PC-3 (cell line): ENCODE measurements around the gene ITGAV. TPM values are rescaled to one million over a fixed set of nuclear protein-coding genes. Genes with fewer than 3 reads are reported as not detected.

Source experiments
- ATAC-seq: fragments of 200-7000 bp; cut with Tn5 transposase; 2 replicates; pipeline ENCODE4 v1.9.1; 2020; ENCODE audit warnings: mild to moderate bottlenecking, moderate library complexity
- BruUV-seq: library from RNA; stranded (reverse); fragments of 400-500 nt; replicated peaks from 2 replicates; lab custom pipeline; 2021; lab: Mats Ljungman, UMichigan
- CTCF ChIA-PET: fragments of 300-600 bp; sonication (Branson Sonifier 250); formaldehyde crosslinking; loops from one replicate; lab custom pipeline; 2022; ENCODE audit warnings: antibody characterized with exemption; lab: Charles Lee
- POLR2A ChIA-PET: fragments of 300-600 bp; sonication (Branson Sonifier 250); formaldehyde crosslinking; loops from one replicate; lab custom pipeline; 2022; ENCODE audit warnings: antibody characterized with exemption; ENCODE audit not compliant: unreplicated experiment; lab: Charles Lee
- DNase-seq: peaks from one replicate; pipeline ENCODE4 v3.0.0-alpha.2; 2015
- H2AFZ ChIP-seq: fragments of 300-600 bp; sonication (generic); 2 replicates; pipeline ENCODE4 v1.6.0; 2016; ENCODE audit warnings: antibody characterized with exemption, low read length
- H3F3A ChIP-seq: fragments of 300-600 bp; sonication (generic); one replicate; pipeline ENCODE4 v1.6.0; 2017; ENCODE audit warnings: antibody characterized with exemption, low read length, control low read depth, mild to moderate bottlenecking; ENCODE audit not compliant: unreplicated experiment
- H3K27ac ChIP-seq: fragments of 300-600 bp; sonication (generic); 2 replicates; pipeline ENCODE4 v1.5.1; 2016; ENCODE audit warnings: mild to moderate bottlenecking, low read length
- H3K27me3 ChIP-seq: fragments of 300-600 bp; sonication (generic); 2 replicates; pipeline ENCODE4 v1.6.1; 2016; ENCODE audit warnings: low read length, mixed read lengths
- H3K36me3 ChIP-seq: fragments of 300-600 bp; sonication (generic); 2 replicates; pipeline ENCODE4 v1.6.1; 2016; ENCODE audit warnings: low read depth, mixed run types, low read length, mixed read lengths
- H3K4me1 ChIP-seq: fragments of 300-600 bp; sonication (generic); 2 replicates; pipeline ENCODE4 v1.5.1; 2016; ENCODE audit warnings: low read length; ENCODE audit not compliant: insufficient read depth
- H3K4me2 ChIP-seq: fragments of 300-600 bp; sonication (generic); 2 replicates; pipeline ENCODE4 v1.6.0; 2016; ENCODE audit warnings: low read length
- H3K4me3 ChIP-seq: fragments of 300-600 bp; sonication (generic); 2 replicates; pipeline ENCODE4 v1.5.1; 2016; ENCODE audit warnings: mild to moderate bottlenecking, low read length, mixed read lengths
- H3K79me2 ChIP-seq: fragments of 300-600 bp; sonication (generic); 2 replicates; pipeline ENCODE4 v1.6.1; 2017; ENCODE audit warnings: low read length, mixed read lengths
- H3K9ac ChIP-seq: fragments of 300-600 bp; sonication (generic); 2 replicates; pipeline ENCODE4 v1.6.0; 2016; ENCODE audit warnings: mild to moderate bottlenecking, low read length
- H3K9me2 ChIP-seq: fragments of 300-600 bp; sonication (generic); replicated peaks from 2 replicates; pipeline ENCODE4 v1.6.1; 2016; ENCODE audit warnings: mixed run types, low read length, mixed read lengths
- H3K9me3 ChIP-seq: fragments of 300-600 bp; sonication (generic); 2 replicates; pipeline ENCODE4 v1.6.1; 2016; ENCODE audit warnings: low read length, mixed read lengths
- H4K20me1 ChIP-seq: fragments of 300-600 bp; sonication (generic); 2 replicates; pipeline ENCODE4 v1.6.1; 2016; ENCODE audit warnings: low read length, mixed read lengths
- CTCF ChIP-seq: fragments of 300-600 bp; sonication (generic); conservative IDR thresholded peaks from 2 replicates; pipeline ENCODE4 v1.5.1; 2017; ENCODE audit warnings: antibody characterized with exemption, low read depth, mild to moderate bottlenecking, low read length
- EZH2 ChIP-seq: fragments of 300-600 bp; sonication (generic); IDR thresholded peaks from one replicate; pipeline ENCODE4 v1.6.1; 2017; ENCODE audit warnings: antibody characterized with exemption, mild to moderate bottlenecking, low read length; ENCODE audit not compliant: unreplicated experiment
- EZH2phosphoT487 ChIP-seq: fragments of 300-600 bp; sonication (generic); IDR thresholded peaks from 2 replicates; pipeline ENCODE4 v1.6.1; 2018; ENCODE audit warnings: mild to moderate bottlenecking, antibody characterized with exemption, low read length, borderline replicate concordance
- intact Hi-C: fragments of 100-400 bp; cut with micrococcal nuclease; formaldehyde crosslinking; loops from 2 replicates; pipeline ENCODE4 v1.9.0; 2023
- total RNA-seq: library from RNA; depleted of rRNA; stranded (reverse); fragments of >200 nt; gene quantifications from 2 replicates; pipeline ENCODE4 v1.2.3, GENCODE V29; 2014

The ITGAV gene
- total RNA-seq, 1 experiment from 2014 or later = 23.5 TPM

DNA sequence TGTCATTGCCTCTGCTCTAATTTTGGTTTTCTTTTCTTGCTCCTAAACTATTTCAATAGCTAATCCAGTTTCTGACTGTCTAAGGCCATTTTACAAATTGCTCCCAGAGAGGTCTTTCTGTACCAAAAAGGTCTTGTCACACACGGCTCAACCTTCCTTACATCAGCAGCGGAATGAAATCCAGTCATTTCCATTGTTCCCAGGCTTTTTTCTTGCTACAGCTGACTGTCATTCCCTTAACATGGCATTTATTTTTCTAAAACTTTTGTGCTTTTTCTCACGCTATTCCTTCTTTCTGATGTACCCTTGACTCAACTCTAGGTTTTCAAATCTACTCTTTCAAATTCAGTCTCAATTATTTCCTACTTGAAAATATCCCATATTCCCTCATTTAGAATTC is 128.3 kb downstream of the ITGAV start:
- CTCF ChIA-PET = no interaction called here
- POLR2A ChIA-PET = no interaction called here
- Histone ChIP-seq H3K27ac (no peak overlapping the region), H3K9ac (no peak overlapping the region), H3K4me1 (no peaks in the 10 kb centered on the region), H3K9me2 (no peaks in the 10 kb centered on the region), H3K79me2 (no peaks in the 10 kb centered on the region), H4K20me1 (no peaks in the 10 kb centered on the region), H3K4me3 (no peak overlapping the region), H3K27me3 (no peaks in the 10 kb centered on the region), H2AFZ (no peak overlapping the region), H3K9me3 (no peaks in the 10 kb centered on the region), H3K4me2 (no peak overlapping the region), H3F3A (no peaks in the 10 kb centered on the region), H3K36me3 (no peaks in the 10 kb centered on the region)
- DNase-seq (no peak), ATAC-seq (no peak)
- TF ChIP-seq EZH2phosphoT487 (no peak), CTCF (no peak), EZH2 (no peak)
- intact Hi-C loops = no loop called here
- BruUV-seq = no TSS peak

DNA sequence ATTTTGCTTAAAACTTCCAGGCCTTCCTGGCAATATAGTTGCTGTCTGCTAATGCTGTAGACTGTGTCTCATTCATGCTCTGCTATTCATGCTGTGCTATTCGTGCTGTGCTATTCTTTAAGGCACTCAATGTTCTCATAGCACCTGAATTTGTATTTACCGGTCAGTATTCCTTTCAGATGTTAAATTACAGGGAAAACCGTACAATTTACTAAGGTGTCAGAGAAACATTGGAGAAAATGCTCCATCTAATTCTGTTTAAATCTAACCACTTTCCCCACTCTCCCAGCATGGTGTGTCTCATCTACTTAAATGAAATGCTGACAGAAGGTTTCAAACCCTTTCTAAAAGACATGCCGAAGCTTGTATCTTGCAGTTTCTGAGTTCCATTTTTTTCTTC is 129.0 kb downstream of the ITGAV start:
- no peaks in the 10 kb centered on the region for H3K9me3 ChIP-seq
- no peak overlapping the region for H3K4me3 ChIP-seq
- H2AFZ ChIP-seq = no peak overlapping the region
- H3K4me1 ChIP-seq = no peaks in the 10 kb centered on the region
- no peak for DNase-seq
- ChIA-PET CTCF (no interaction called here), POLR2A (no interaction called here)
- H3K9me2 ChIP-seq = 0 out of 2 replicates have a peak, but pooled peaks cover 4% of the 10 kb centered on the region
- TF ChIP-seq EZH2phosphoT487 = no peak
- no peak for TF ChIP-seq CTCF
- no peak for TF ChIP-seq EZH2
- H4K20me1 ChIP-seq = no peaks in the 10 kb centered on the region
- no TSS peak for BruUV-seq
- no peaks in the 10 kb centered on the region for H3F3A ChIP-seq
- no peak overlapping the region for H3K9ac ChIP-seq
- no peaks in the 10 kb centered on the region for H3K79me2 ChIP-seq
- H3K27ac ChIP-seq = no peak overlapping the region
- intact Hi-C loops = no loop called here
- no peak overlapping the region for H3K4me2 ChIP-seq
- no peaks in the 10 kb centered on the region for H3K27me3 ChIP-seq
- no peak for ATAC-seq
- H3K36me3 ChIP-seq = no peaks in the 10 kb centered on the region

GRCh38 chr2:186721956-186722355 is 132.1 kb downstream of the ITGAV start:
- H3K27ac ChIP-seq = no peak overlapping the region
- 0 out of 2 replicates have a peak, but pooled peaks cover 6% of the 10 kb centered on the region for H3K9me2 ChIP-seq
- H3K27me3 ChIP-seq = no peaks in the 10 kb centered on the region
- POLR2A ChIA-PET = interaction anchor here (0.5 kb wide), 1 partner anchor 236 kb away, joined by 6 read pairs; the partner anchor contains the start of gene ZC3H15
- H3K4me3 ChIP-seq = no peak overlapping the region
- no peak overlapping the region for H3K4me2 ChIP-seq
- H4K20me1 ChIP-seq = no peaks in the 10 kb centered on the region
- no peak for ATAC-seq
- H3K9ac ChIP-seq = no peak overlapping the region
- H3K79me2 ChIP-seq = no peaks in the 10 kb centered on the region
- no peak overlapping the region for H2AFZ ChIP-seq
- no peaks in the 10 kb centered on the region for H3K36me3 ChIP-seq
- intact Hi-C loops = no loop called here
- BruUV-seq = no TSS peak
- no peaks in the 10 kb centered on the region for H3F3A ChIP-seq
- no peak for DNase-seq
- CTCF ChIA-PET = no interaction called here
- no peaks in the 10 kb centered on the region for H3K4me1 ChIP-seq
- no peaks in the 10 kb centered on the region for H3K9me3 ChIP-seq
- TF ChIP-seq EZH2 (no peak), CTCF (no peak), EZH2phosphoT487 (no peak)
